Measurements from ENCODE around the gene DLGAP1. TPM values are rescaled to one million over a fixed set of nuclear protein-coding genes. Genes with fewer than 3 reads are reported as not detected.
A peak's percentile ranks its signal among the peaks of the same experiment; 100 is the strongest.

DLGAP1 gene
- total and polyA plus RNA-seq, 2 of the 13 experiments (the other 11 are each of a cell fraction or from before 2014, with no cell fraction given), result 0.01 TPM; not detected in 1

- TF ChIP-seq ZSCAN9 (CRISPR knock-in tag; IDR thresholded peaks at IDR 0.05; ENCODE audit: borderline replicate concordance) (peak; percentile 79; the same call in 1 of the 2 replicates), MTA3 (CRISPR knock-in tag; IDR thresholded peaks at IDR 0.05) (no peak), AFF4 (CRISPR knock-in tag; IDR thresholded peaks at IDR 0.05) (peak; percentile 86; the same call in 1 of the 2 replicates), ZNF672 (CRISPR knock-in tag; IDR thresholded peaks at IDR 0.05) (no peak), ZNF354B (CRISPR knock-in tag; IDR thresholded peaks at IDR 0.05) (no peak), ZFP36L1 (CRISPR knock-in tag; IDR thresholded peaks at IDR 0.05) (peak; percentile 77; the same call in 1 of the 2 replicates), TFDP2 (CRISPR knock-in tag; IDR thresholded peaks at IDR 0.05) (peak; percentile 76), ZNF441 (CRISPR knock-in tag; IDR thresholded peaks at IDR 0.05; ENCODE audit: borderline replicate concordance) (peak; percentile 72), EZH2 (conservative IDR thresholded peaks at IDR 0.05; ENCODE audit: low read depth, low read length) (no peak), ARHGAP35 (CRISPR knock-in tag; IDR thresholded peaks at IDR 0.05; ENCODE audit: borderline replicate concordance) (no peak), FUBP1 (CRISPR knock-in tag; IDR thresholded peaks at IDR 0.05; ENCODE audit: borderline replicate concordance) (no peak), ZNF142 (CRISPR knock-in tag; IDR thresholded peaks at IDR 0.05) (peak; percentile 74), NFE2L2 (IDR thresholded peaks at IDR 0.05; ENCODE audit: low read length) (no peak), ZNF496 (CRISPR knock-in tag; IDR thresholded peaks at IDR 0.05; ENCODE audit: insufficient replicate concordance) (no peak), KDM2A (CRISPR knock-in tag; IDR thresholded peaks at IDR 0.05; ENCODE audit: borderline replicate concordance, low read depth) (peak; percentile 91; the same call in 1 of the 2 replicates)
These were observed 1006.9 kb downstream of the DLGAP1 start (continued) for GRCh38 chr18:3447895-3448837.

All from HepG2 (cell line).